ENCODE data around the gene ALAS1. TPM values are rescaled to one million over a fixed set of nuclear protein-coding genes. Genes with fewer than 3 reads are reported as not detected.
A peak's percentile ranks its signal among the peaks of the same experiment; 100 is the strongest.

The ALAS1 gene
- total and polyA plus RNA-seq, 2 of the 13 experiments (the other 11 are each of a cell fraction or from before 2014, with no cell fraction given): 36.0 to 43.2 TPM

DNA sequence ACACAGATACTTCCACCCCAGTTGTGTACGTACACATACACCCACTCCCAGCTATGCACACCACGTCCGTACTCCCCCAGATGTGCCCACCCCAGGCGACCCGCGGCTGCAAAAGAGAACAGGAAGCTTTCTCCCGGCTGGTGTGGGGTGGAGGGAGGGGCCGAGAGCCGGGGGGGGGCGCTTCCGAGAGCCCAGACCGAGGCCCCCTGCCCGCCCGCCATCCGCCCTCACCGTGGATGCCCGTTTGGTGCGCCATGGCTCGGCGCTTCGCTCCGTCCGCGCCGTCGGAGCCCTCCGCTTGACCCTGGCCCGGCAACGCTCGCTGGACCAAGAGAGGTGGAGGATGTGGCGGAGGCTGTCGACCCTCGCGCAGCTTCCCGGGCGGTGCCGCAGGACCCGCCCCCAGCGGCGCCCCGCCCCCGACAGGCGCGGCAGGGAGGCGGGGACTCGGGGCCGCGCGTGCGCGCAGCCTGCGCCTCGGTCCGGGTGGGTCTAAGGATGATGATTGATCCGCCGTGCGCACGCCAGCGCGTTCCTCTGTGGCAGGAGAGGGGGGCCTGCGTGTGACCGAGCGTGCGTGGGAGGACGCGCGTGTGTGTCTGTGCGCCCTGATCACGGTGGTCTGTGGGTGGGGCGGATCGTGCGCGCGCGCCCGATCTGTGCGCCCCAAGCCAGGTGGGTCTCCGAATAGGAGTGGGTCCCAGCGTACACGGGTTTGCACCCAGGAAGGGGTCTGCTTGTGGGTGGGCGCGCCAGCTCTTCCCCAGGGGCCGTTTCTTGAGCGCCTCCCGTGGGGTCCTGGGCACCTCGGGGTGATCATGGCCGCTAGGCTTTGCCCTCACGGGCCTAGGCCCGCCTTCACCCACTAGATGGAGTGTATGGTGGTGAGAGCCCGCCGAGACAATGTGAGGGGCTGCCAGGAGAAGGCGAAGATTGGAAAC, 41.1 kb downstream of the ALAS1 start, which contains the start of gene TWF2 (continued):
- 0 out of 2 replicates have a peak, but pooled peaks have one; percentile 27 for TF ChIP-seq ZNF263 (CRISPR knock-in tag; IDR thresholded peaks at IDR 0.05)
- TF ChIP-seq, protein P1, sequence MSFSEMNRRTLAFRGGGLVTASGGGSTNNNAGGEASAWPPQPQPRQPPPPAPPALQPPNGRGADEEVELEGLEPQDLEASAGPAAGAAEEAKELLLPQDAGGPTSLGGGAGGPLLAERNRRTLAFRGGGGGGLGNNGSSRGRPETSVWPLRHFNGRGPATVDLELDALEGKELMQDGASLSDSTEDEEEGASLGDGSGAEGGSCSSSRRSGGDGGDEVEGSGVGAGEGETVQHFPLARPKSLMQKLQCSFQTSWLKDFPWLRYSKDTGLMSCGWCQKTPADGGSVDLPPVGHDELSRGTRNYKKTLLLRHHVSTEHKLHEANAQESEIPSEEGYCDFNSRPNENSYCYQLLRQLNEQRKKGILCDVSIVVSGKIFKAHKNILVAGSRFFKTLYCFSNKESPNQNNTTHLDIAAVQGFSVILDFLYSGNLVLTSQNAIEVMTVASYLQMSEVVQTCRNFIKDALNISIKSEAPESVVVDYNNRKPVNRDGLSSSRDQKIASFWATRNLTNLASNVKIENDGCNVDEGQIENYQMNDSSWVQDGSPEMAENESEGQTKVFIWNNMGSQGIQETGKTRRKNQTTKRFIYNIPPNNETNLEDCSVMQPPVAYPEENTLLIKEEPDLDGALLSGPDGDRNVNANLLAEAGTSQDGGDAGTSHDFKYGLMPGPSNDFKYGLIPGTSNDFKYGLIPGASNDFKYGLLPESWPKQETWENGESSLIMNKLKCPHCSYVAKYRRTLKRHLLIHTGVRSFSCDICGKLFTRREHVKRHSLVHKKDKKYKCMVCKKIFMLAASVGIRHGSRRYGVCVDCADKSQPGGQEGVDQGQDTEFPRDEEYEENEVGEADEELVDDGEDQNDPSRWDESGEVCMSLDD (CRISPR knock-in tag; IDR thresholded peaks at IDR 0.05; ENCODE audit: borderline replicate concordance): peak; percentile 50; the same call in 1 of the 2 replicates
- TF ChIP-seq ZNF749 (CRISPR knock-in tag; IDR thresholded peaks at IDR 0.05; ENCODE audit: borderline replicate concordance): no peak; the same call in 1 of the 2 replicates
- no peak for TF ChIP-seq ZNF530 (CRISPR knock-in tag; IDR thresholded peaks at IDR 0.05; ENCODE audit: low read depth)
- 0 out of 2 replicates have a peak, but pooled peaks have one; percentile 6 for TF ChIP-seq ZBTB2 (CRISPR knock-in tag; IDR thresholded peaks at IDR 0.05; ENCODE audit: low read depth)
- no peak; the same call in 1 of the 2 replicates for TF ChIP-seq ZNF451 (CRISPR knock-in tag; IDR thresholded peaks at IDR 0.05)
- TF ChIP-seq MEIS2 (CRISPR knock-in tag; IDR thresholded peaks at IDR 0.05): peak; percentile 86
- no peak for TF ChIP-seq ZSCAN9 (CRISPR knock-in tag; IDR thresholded peaks at IDR 0.05; ENCODE audit: borderline replicate concordance)
- TF ChIP-seq SNAPC2 (CRISPR knock-in tag; IDR thresholded peaks at IDR 0.05): no peak
- TF ChIP-seq POLR2G (IDR thresholded peaks at IDR 0.05; ENCODE audit: low read depth, low read length): peak; percentile 73
- TF ChIP-seq ZFP1 (CRISPR knock-in tag; IDR thresholded peaks at IDR 0.05): no peak
- TF ChIP-seq ZNF562 (CRISPR knock-in tag; IDR thresholded peaks at IDR 0.05; ENCODE audit: borderline replicate concordance): no peak
- peak; percentile 57; the same call in 1 of the 2 replicates for TF ChIP-seq ARID4A (CRISPR knock-in tag; IDR thresholded peaks at IDR 0.05; ENCODE audit: borderline replicate concordance)
- TF ChIP-seq EP300 (IDR thresholded peaks at IDR 0.05; ENCODE audit: low read depth in 2 of 2, low read length in 2 of 2): no peak
- no peak for TF ChIP-seq EP300 (CRISPR knock-in tag; IDR thresholded peaks at IDR 0.05; ENCODE audit: borderline replicate concordance)
- TF ChIP-seq TRIM24 (CRISPR knock-in tag; IDR thresholded peaks at IDR 0.05): no peak
- TF ChIP-seq SUZ12 (IDR thresholded peaks at IDR 0.05; ENCODE audit: low read depth, low read length): no peak
- peak; percentile 13 for TF ChIP-seq STAG1 (CRISPR knock-in tag; IDR thresholded peaks at IDR 0.05)

Measured in HepG2 (cell line).